Ishikawa (cell line): ENCODE measurements around the gene MAGEF1.

Experiments used
- CEBPB ChIP-seq: IDR thresholded peaks from 2 replicates; pipeline ENCODE4 v1.6.1; 2012
- CREB1 ChIP-seq: IDR thresholded peaks from 2 replicates; pipeline ENCODE4 v1.6.1; 2012; ENCODE audit warnings: low read depth
- EGR1 ChIP-seq: IDR thresholded peaks from 2 replicates; pipeline ENCODE4 v1.6.1; 2012
- EP300 ChIP-seq: IDR thresholded peaks from 2 replicates; pipeline ENCODE4 v1.6.1; 2012; ENCODE audit warnings: borderline replicate concordance
- FOXM1 ChIP-seq: IDR thresholded peaks from 2 replicates; pipeline ENCODE4 v1.6.1; 2012; ENCODE audit warnings: low read depth, borderline replicate concordance
- MAX ChIP-seq: IDR thresholded peaks from 2 replicates; pipeline ENCODE4 v1.6.1; 2012
- NFIC ChIP-seq: IDR thresholded peaks from 2 replicates; pipeline ENCODE4 v1.6.1; 2012
- RAD21 ChIP-seq: IDR thresholded peaks from 2 replicates; pipeline ENCODE4 v1.6.1; 2012; ENCODE audit warnings: low read depth
- REST ChIP-seq: IDR thresholded peaks from 2 replicates; pipeline ENCODE4 v1.6.1; 2012; ENCODE audit warnings: low read depth, mild to moderate bottlenecking
- TAF1 ChIP-seq: IDR thresholded peaks from 2 replicates; pipeline ENCODE4 v1.6.1; 2012; ENCODE audit warnings: low read depth, mild to moderate bottlenecking
- TCF12 ChIP-seq: IDR thresholded peaks from 2 replicates; pipeline ENCODE4 v1.6.1; 2012; ENCODE audit warnings: low read depth
- TEAD4 ChIP-seq: IDR thresholded peaks from 2 replicates; pipeline ENCODE4 v1.6.1; 2012
- USF1 ChIP-seq: IDR thresholded peaks from 2 replicates; pipeline ENCODE4 v1.6.1; 2012
- YY1 ChIP-seq: IDR thresholded peaks from 2 replicates; pipeline ENCODE4 v1.6.1; 2012; ENCODE audit warnings: low read depth
- ZBTB7A ChIP-seq: IDR thresholded peaks from 2 replicates; pipeline ENCODE4 v1.6.1; 2012; ENCODE audit warnings: low read depth

Gene MAGEF1

GRCh38 chr3:184691397-184692231 is 20.2 kb downstream of the MAGEF1 start:
- TF ChIP-seq RAD21 (no peak), CREB1 (no peak), EP300 (no peak), FOXM1 (no peak), TEAD4 (no peak), EGR1 (no peak), NFIC (no peak)

- TF ChIP-seq FOXM1 (no peak), ZBTB7A (no peak), MAX (no peak), TCF12 (no peak), REST (no peak)
These were observed 21.5 kb downstream of the MAGEF1 start for GRCh38 chr3:184690192-184690883.

- TF ChIP-seq REST (no peak), TAF1 (no peak), ZBTB7A (no peak), NFIC (no peak), FOXM1 (no peak), CREB1 (no peak), TEAD4 (no peak), USF1 (no peak), TCF12 (no peak)
These were observed 23.0 kb downstream of the MAGEF1 start for GRCh38 chr3:184688882-184689271.

- TF ChIP-seq EGR1: no peak
- TF ChIP-seq EP300: no peak
- TF ChIP-seq CREB1: no peak
- no peak for TF ChIP-seq TEAD4
- no peak for TF ChIP-seq TCF12
- TF ChIP-seq CEBPB: no peak
- no peak for TF ChIP-seq FOXM1
- no peak for TF ChIP-seq USF1
- no peak for TF ChIP-seq YY1
- no peak for TF ChIP-seq MAX
- TF ChIP-seq RAD21: no peak
These were observed 23.5 kb downstream of the MAGEF1 start for GRCh38 chr3:184688251-184688881.

GRCh38 chr3:184687363-184688015 is 24.4 kb downstream of the MAGEF1 start:
- no peak for TF ChIP-seq EP300
- no peak for TF ChIP-seq TAF1
- no peak for TF ChIP-seq MAX
- TF ChIP-seq CREB1: no peak
- TF ChIP-seq YY1: no peak
- TF ChIP-seq FOXM1: no peak
- no peak for TF ChIP-seq NFIC
- TF ChIP-seq TCF12: no peak
- TF ChIP-seq REST: no peak
- no peak for TF ChIP-seq EGR1
- TF ChIP-seq ZBTB7A: no peak
- no peak for TF ChIP-seq TEAD4
